Coronary artery (tissue), 2 donors: Measurements from ENCODE around the gene NIFK.
"Not testable (repeated sequence)": the region's sequence is repeated elsewhere in the genome, so short reads cannot be mapped to it uniquely, and the experiment has no call there.

ENCODE experiments used
- DNase-seq: peaks from one replicate; pipeline ENCODE4 v3.0.0-alpha.2; 2017; ENCODE audit warnings: low spot score
- H3K27ac ChIP-seq, 2 donors: fragments of 200-600 bp; sonication (generic); one replicate each; pipeline ENCODE4 v1.5.1; 2016 to 2019
- H3K4me3 ChIP-seq: fragments of 200-600 bp; sonication (generic); 2 replicates; pipeline ENCODE4 v1.5.1; 2016; ENCODE audit warnings: mild to moderate bottlenecking, moderate library complexity
- TF ChIP-seq, protein P1 (sequence below): fragments of 200-600 bp; sonication (generic); IDR thresholded peaks from one replicate; pipeline ENCODE4 v1.5.1; 2019; ENCODE audit warnings: antibody characterized with exemption

NIFK gene

DNA sequence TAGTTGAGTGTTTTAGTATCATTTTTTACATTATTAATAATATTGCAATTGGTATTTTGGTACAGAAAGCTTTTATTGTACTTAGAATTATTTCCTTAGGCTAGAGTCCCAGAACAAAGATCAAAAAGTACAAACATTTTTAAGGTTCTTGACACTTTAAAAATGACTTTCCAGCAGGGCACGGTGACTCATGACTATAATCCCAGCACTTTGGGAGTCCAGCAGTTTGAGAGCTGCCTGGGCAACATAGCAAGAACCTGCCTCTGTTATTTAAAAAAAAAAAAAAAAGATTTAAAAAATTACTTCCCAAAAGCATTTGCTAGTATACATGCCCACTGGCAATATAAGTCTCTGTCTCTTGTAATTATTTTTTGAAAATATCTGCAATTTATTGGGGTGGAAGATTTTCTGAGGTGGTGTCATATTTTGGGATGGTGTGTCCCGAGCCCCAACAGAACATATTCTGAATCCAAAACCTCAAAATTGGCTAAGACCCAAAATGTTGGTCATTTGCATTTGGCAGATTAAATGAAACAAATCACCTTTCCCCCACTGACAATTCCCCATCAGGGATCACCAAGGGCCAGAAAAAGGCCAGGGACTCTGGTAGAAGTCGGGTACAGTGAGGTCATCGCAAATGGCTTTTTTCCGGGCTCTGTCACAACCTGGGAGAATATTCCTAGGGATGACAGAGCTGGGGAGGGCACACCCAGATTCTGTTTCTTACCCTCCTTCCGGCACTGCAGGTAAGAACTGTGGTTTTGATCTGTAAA is 42.1 kb downstream of the NIFK start:
- TF ChIP-seq, protein P1, sequence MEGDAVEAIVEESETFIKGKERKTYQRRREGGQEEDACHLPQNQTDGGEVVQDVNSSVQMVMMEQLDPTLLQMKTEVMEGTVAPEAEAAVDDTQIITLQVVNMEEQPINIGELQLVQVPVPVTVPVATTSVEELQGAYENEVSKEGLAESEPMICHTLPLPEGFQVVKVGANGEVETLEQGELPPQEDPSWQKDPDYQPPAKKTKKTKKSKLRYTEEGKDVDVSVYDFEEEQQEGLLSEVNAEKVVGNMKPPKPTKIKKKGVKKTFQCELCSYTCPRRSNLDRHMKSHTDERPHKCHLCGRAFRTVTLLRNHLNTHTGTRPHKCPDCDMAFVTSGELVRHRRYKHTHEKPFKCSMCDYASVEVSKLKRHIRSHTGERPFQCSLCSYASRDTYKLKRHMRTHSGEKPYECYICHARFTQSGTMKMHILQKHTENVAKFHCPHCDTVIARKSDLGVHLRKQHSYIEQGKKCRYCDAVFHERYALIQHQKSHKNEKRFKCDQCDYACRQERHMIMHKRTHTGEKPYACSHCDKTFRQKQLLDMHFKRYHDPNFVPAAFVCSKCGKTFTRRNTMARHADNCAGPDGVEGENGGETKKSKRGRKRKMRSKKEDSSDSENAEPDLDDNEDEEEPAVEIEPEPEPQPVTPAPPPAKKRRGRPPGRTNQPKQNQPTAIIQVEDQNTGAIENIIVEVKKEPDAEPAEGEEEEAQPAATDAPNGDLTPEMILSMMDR, result no peak
- DNase-seq, result no peak
- H3K27ac ChIP-seq, result peak overlapping the region in 1 of 2 donors; percentile 3
- no peak overlapping the region for H3K4me3 ChIP-seq

DNA sequence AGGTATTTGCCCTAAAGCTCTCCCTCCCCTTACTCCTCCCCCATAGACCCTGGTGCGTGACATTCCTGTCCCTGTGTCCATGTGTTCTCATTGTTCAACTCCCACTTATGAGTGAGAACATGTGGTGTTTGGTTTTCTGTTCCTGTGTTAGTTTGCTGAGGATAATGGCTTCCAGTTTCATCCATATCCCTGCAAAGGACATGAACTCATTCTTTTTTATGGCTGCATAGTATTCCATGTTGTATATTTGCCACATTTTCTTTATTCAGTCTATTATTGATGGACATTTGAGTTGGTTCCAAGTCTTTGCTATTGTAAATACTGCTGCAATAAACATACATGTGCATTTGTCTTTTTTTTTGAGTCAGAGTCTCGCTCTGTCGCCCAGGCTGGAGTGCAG is 46.1 kb downstream of the NIFK start:
- H3K4me3 ChIP-seq, H3K27ac ChIP-seq, DNase-seq: not testable (repeated sequence)

DNA sequence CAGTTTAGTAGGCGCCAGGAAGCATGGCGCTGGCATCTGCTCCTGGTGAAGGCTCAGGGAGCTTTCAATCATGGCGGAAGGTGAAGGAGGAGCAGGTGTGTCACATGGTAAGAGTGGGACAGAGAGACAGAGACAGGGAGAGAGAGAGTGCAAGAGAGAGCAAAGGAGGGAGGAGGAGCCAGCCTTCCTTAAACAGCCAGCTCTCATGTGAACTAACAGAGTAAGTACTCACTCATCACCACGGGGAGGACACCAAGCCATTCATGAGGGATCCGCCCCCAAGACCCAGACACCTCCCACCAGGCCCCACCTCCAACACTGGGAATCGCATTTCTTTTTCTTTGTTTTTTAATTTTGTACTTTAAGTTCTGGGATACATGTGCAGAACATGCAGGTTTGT is 46.6 kb downstream of the NIFK start:
- no peak for DNase-seq
- TF ChIP-seq, protein P1, result no peak
- Histone ChIP-seq H3K27ac (no peak overlapping the region), H3K4me3 (no peak overlapping the region)

DNA sequence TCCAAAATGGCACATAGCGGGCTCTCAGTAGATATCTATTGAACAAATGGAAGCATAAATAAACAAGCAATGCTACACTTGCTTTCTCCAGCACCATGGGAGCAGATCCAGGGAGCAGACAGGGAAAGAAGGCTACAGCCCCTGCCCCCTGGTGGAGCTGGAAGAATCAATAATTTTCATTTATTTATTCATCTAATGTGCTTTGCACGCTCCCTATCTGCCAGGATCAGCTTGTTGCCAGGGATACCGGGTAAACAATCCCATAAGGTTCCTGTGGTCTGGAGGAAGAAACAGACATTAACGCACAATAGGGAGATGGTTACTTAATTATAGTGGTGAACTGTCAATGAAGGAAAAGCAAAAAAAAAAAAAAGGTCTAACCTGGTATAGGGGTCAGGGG is 47.3 kb downstream of the NIFK start:
- TF ChIP-seq, protein P1, result no peak
- no peak for DNase-seq
- Histone ChIP-seq H3K27ac (no peak overlapping the region), H3K4me3 (no peak overlapping the region)

DNA sequence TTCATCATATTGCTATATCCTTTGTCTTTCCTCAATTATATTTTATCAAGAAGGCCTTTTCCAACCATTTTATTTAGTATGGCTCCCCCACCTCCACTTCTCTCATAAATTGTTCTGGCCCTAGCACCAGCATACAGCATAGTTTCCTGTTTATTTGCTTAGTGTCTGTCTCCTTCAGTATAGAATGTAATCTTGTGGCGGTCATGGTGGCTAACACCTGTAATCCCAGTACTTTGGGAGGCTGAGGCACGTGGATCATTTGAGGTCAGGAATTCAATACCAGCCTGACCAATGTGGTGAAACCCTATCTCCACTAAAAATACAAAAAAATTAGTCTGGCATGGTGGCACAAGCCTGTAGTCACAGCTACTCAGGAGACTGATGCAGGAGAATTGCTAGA is 47.9 kb downstream of the NIFK start:
- TF ChIP-seq, protein P1, result no peak
- H3K27ac ChIP-seq, result no peak overlapping the region
- DNase-seq, result no peak
- no peak overlapping the region for H3K4me3 ChIP-seq

DNA sequence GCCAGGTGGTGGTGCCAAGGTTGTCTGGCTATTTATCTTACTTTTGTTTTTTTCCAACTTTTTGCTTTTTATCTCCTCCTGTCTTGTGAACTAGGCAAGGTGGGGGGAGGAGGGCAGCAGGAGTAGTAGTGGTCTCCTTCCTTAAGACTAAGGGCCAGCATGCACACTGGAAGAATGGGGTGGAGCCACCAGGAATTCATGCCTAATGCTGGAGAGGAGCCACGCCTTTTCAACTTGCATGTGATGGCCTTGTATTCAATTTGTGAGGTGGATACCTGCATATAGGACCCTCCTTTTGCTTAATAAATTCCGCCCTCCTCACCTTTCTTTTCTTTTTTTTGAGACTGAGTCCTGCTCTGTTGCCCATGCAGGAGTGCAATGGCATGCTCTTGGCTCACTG is 49.8 kb downstream of the NIFK start:
- TF ChIP-seq, protein P1, result no peak
- no peak overlapping the region for H3K4me3 ChIP-seq
- DNase-seq, result no peak
- no peak overlapping the region for H3K27ac ChIP-seq

DNA sequence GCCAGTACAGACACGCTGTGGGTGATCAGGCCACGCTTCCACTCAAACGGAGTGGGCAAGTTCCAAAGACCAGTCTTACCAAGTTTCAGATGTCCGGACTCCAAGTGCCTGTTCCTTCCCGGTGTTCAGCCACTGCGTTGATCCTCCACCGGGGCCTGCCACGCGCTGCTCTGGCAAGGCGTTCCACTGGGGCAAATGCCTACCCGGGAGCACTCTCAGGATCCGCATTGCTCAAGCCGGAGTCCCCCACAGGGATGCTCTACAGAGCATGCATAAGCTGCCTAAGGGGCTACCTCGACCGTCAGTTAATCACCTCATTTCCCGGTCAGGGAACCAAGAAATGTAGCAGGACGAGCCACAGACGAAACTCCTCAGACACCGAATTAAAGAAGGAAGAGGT is 50.5 kb downstream of the NIFK start:
- TF ChIP-seq, protein P1, result no peak
- DNase-seq, result no peak
- Histone ChIP-seq H3K27ac (no peak overlapping the region), H3K4me3 (no peak overlapping the region)
